CD14-positive monocyte (primary cell): ENCODE data around the gene CPA1. TPM values are rescaled to one million over a fixed set of nuclear protein-coding genes. Genes with fewer than 3 reads are reported as not detected.

Source experiments
- DNase-seq, 3 donors: peaks; one replicate each; pipeline ENCODE4 v3.0.0-alpha.2; 2011 to 2022
- H2AFZ ChIP-seq: 2 replicates; pipeline ENCODE4 v1.6.0; 2012; ENCODE audit warnings: mild to moderate bottlenecking, low read depth, low read length, inconsistent platforms; ENCODE audit not compliant: insufficient read depth, poor library complexity, severe bottlenecking
- H3K27ac ChIP-seq, 2 donors: 1 replicate in 1 of 2; 2 replicates in 1 of 2; pipeline ENCODE4 v1.5.1; 2012 to 2013; ENCODE audit warnings: low read length in 2 of 2, control low read depth in 1 of 2, inconsistent platforms in 1 of 2, low read depth in 1 of 2, mild to moderate bottlenecking in 1 of 2
- H3K27me3 ChIP-seq, 2 donors: one replicate each; pipeline versions ENCODE4 v1.6.0 to v1.6.1; 2011 to 2013; ENCODE audit warnings: low read length in 2 of 2; ENCODE audit not compliant: control insufficient read depth in 2 of 2, insufficient read depth in 2 of 2
- H3K36me3 ChIP-seq, 2 donors: replicated peaks in 1 of 2; 1 replicate in 1 of 2; 2 replicates in 1 of 2; pipeline versions ENCODE4 v1.5.1 to v1.6.1; 2012 to 2013; ENCODE audit warnings: low read length in 2 of 2, control low read depth in 1 of 2, inconsistent platforms in 1 of 2, mild to moderate bottlenecking in 1 of 2; ENCODE audit not compliant: insufficient read depth in 2 of 2, control insufficient read depth in 1 of 2
- H3K4me1 ChIP-seq, 2 donors: 1 replicate in 1 of 2; 2 replicates in 1 of 2; pipeline versions ENCODE4 v1.5.1 to v1.6.1; 2012 to 2013; ENCODE audit warnings: low read length in 2 of 2, control low read depth in 1 of 2, inconsistent platforms in 1 of 2, mild to moderate bottlenecking in 1 of 2, moderate library complexity in 1 of 2; ENCODE audit not compliant: insufficient read depth in 2 of 2, control insufficient read depth in 1 of 2
- H3K4me2 ChIP-seq: replicated peaks from 2 replicates; pipeline ENCODE3; 2012; ENCODE audit warnings: low read length, moderate library complexity, mild to moderate bottlenecking; ENCODE audit not compliant: poor library complexity, severe bottlenecking; ENCODE audit errors: extremely low read depth
- H3K4me3 ChIP-seq, 3 experiments: fragments of 200-600 bp in 1 of 3; sonication (generic) in 1 of 3; replicated peaks in 1 of 3; 1 replicate in 2 of 3; 2 replicates in 1 of 3; pipeline ENCODE4 v1.5.1; 2011 to 2013; ENCODE audit warnings: low read length in 3 of 3, mild to moderate bottlenecking in 3 of 3, control low read depth in 2 of 3, low read depth in 2 of 3, inconsistent platforms in 1 of 3, moderate library complexity in 1 of 3
- H3K79me2 ChIP-seq: 2 replicates; pipeline ENCODE4 v1.6.0; 2012; ENCODE audit warnings: mild to moderate bottlenecking, control low read depth, inconsistent platforms, low read length, moderate library complexity; ENCODE audit not compliant: insufficient read depth
- H3K9ac ChIP-seq: 2 replicates; pipeline ENCODE4 v1.6.0; 2017; ENCODE audit warnings: low read length, mild to moderate bottlenecking; ENCODE audit not compliant: insufficient read depth, poor library complexity, severe bottlenecking
- H3K9me3 ChIP-seq, 2 donors: replicated peaks in 1 of 2; 1 replicate in 1 of 2; 2 replicates in 1 of 2; pipeline versions ENCODE4 v1.5.1 to v1.6.1; 2012 to 2013; ENCODE audit warnings: low read length in 2 of 2, control low read depth in 1 of 2; ENCODE audit not compliant: control insufficient read depth in 1 of 2, insufficient read depth in 1 of 2
- H4K20me1 ChIP-seq: 2 replicates; pipeline ENCODE4 v1.6.0; 2012; ENCODE audit warnings: mild to moderate bottlenecking, low read length, control low read depth, moderate library complexity; ENCODE audit not compliant: insufficient read depth
- H3K27ac Mint-ChIP-seq, 7 donors: one replicate each; pipeline ENCODE4 v1.8.0; 2020; ENCODE audit warnings: mild to moderate bottlenecking in 7 of 7, mixed read lengths in 7 of 7, moderate library complexity in 6 of 7, inconsistent platforms in 2 of 7
- H3K27me3 Mint-ChIP-seq, 3 donors: one replicate each; pipeline ENCODE4 v1.8.0; 2021 to 2022; ENCODE audit warnings: low read depth in 3 of 3, mild to moderate bottlenecking in 3 of 3, mixed read lengths in 3 of 3, moderate library complexity in 3 of 3, inconsistent platforms in 1 of 3
- H3K36me3 Mint-ChIP-seq, 2 donors: one replicate each; pipeline ENCODE4 v1.8.0; 2020; ENCODE audit warnings: mixed read lengths in 2 of 2, inconsistent platforms in 1 of 2, mild to moderate bottlenecking in 1 of 2
- H3K4me1 Mint-ChIP-seq: one replicate; pipeline ENCODE4 v1.8.0; 2020; ENCODE audit warnings: mild to moderate bottlenecking, mixed read lengths
- H3K4me3 Mint-ChIP-seq, 2 donors: one replicate each; pipeline ENCODE4 v1.8.0; 2020; ENCODE audit warnings: mild to moderate bottlenecking in 2 of 2, mixed read lengths in 2 of 2, moderate library complexity in 1 of 2
- H3K9me3 Mint-ChIP-seq, 7 donors: one replicate each; pipeline ENCODE4 v1.8.0; 2020 to 2022; ENCODE audit warnings: mixed read lengths in 7 of 7, mild to moderate bottlenecking in 6 of 7, moderate library complexity in 6 of 7, inconsistent platforms in 2 of 7
- WGBS: methylation state at CpG from one replicate; pipeline ENCODE4 v1.1.5; 2013; ENCODE audit warnings: missing lambda C conversion rate; ENCODE audit not compliant: insufficient coverage; 5-methylcytosine and 5-hydroxymethylcytosine counted together
- intact Hi-C, 2 donors: fragments of 100-400 bp; cut with micrococcal nuclease; formaldehyde crosslinking; loops; one replicate each; pipeline versions ENCODE4 v1.15.0 to v1.15.1; 2023
- polyA plus RNA-seq, 3 donors: library from polyadenylated mRNA; depleted of rRNA in 1 of 3; unstranded in 2 of 3; stranded (reverse) in 1 of 3; fragments of 300-500 nt in 2 of 3; fragments of >200 nt in 1 of 3; fragmentation: Illumina TruSeq in 2 of 3; gene quantifications; 1 replicate in 2 of 3; 2 replicates in 1 of 3; pipeline ENCODE4 v1.2.3, GENCODE V29; 2012 to 2021
- TF ChIP-seq, protein P1 (sequence below): fragments of 200-600 bp; IDR thresholded peaks from one replicate; pipeline ENCODE4 v1.8.0; 2022; ENCODE audit warnings: antibody characterized with exemption, mild to moderate bottlenecking

CPA1 gene
- polyA plus RNA-seq, 3 donors: not detected

GRCh38 chr7:130432886-130433285 is 52.6 kb downstream of the CPA1 start:
- Histone ChIP-seq H3K36me3 (no peaks in the 10 kb centered on the region), H3K9me3 (no peaks in the 10 kb centered on the region), H3K9ac (no peak overlapping the region), H2AFZ (no peak overlapping the region), H3K4me3 (peak overlapping the region in 1 of 3 experiments; percentile 13), H3K27ac (peak overlapping the region in 1 of 2 donors; percentile 10), H3K79me2 (peaks cover 19% of the 10 kb centered on the region), H3K4me2 (peak overlapping the region; percentile 14), H4K20me1 (no peaks in the 10 kb centered on the region), H3K4me1 (peaks cover 35 to 47% of the 10 kb centered on the region in 2 donors), H3K27me3 (no peaks in the 10 kb centered on the region)
- Mint-ChIP-seq H3K36me3 (peaks cover 3 to 4% of the 10 kb centered on the region in 2 donors), H3K4me1 (peaks cover 17% of the 10 kb centered on the region), H3K4me3 (no peak overlapping the region), H3K9me3 (peaks cover 0 to 2% (median 0%) of the 10 kb centered on the region in 7 donors), H3K27ac (no peak overlapping the region), H3K27me3 (peaks cover 0 to 1% (median 0%) of the 10 kb centered on the region in 3 donors)
- intact Hi-C loops: loop anchor here in 1 of 2 donors (10.0 kb wide), 1 partner anchor 232 kb away; the partner anchor contains the start of gene COPG2
- TF ChIP-seq, protein P1, sequence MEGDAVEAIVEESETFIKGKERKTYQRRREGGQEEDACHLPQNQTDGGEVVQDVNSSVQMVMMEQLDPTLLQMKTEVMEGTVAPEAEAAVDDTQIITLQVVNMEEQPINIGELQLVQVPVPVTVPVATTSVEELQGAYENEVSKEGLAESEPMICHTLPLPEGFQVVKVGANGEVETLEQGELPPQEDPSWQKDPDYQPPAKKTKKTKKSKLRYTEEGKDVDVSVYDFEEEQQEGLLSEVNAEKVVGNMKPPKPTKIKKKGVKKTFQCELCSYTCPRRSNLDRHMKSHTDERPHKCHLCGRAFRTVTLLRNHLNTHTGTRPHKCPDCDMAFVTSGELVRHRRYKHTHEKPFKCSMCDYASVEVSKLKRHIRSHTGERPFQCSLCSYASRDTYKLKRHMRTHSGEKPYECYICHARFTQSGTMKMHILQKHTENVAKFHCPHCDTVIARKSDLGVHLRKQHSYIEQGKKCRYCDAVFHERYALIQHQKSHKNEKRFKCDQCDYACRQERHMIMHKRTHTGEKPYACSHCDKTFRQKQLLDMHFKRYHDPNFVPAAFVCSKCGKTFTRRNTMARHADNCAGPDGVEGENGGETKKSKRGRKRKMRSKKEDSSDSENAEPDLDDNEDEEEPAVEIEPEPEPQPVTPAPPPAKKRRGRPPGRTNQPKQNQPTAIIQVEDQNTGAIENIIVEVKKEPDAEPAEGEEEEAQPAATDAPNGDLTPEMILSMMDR: no peak
- WGBS: 67% methylated on average over 2 of the region's 3 CpGs
- DNase-seq: no peak

- Mint-ChIP-seq H3K4me1 (peaks cover 17% of the 10 kb centered on the region), H3K27me3 (peaks cover 0 to 1% (median 0%) of the 10 kb centered on the region in 3 donors), H3K36me3 (peaks cover 3 to 4% of the 10 kb centered on the region in 2 donors), H3K9me3 (peaks cover 0 to 2% (median 0%) of the 10 kb centered on the region in 7 donors), H3K27ac (no peak overlapping the region), H3K4me3 (no peak overlapping the region)
- H3K4me3 ChIP-seq: peak overlapping the region in 1 of 3 experiments; percentile 13
- WGBS: 0% methylated on average over 1 of the region's 1 CpG
- peaks cover 19% of the 10 kb centered on the region for H3K79me2 ChIP-seq
- H3K36me3 ChIP-seq: no peaks in the 10 kb centered on the region
- TF ChIP-seq, protein P1: no peak
- no peak overlapping the region for H3K9ac ChIP-seq
- H3K27ac ChIP-seq: peak overlapping the region in 1 of 2 donors; percentile 10
- H3K4me2 ChIP-seq: peak overlapping the region; percentile 14
- H3K9me3 ChIP-seq: no peaks in the 10 kb centered on the region
- intact Hi-C loops: loop anchor here in 1 of 2 donors (10.0 kb wide), 1 partner anchor 232 kb away; the partner anchor contains the start of gene COPG2
- H3K27me3 ChIP-seq: no peaks in the 10 kb centered on the region
- no peaks in the 10 kb centered on the region for H4K20me1 ChIP-seq
- peaks cover 35 to 47% of the 10 kb centered on the region in 2 donors for H3K4me1 ChIP-seq
- H2AFZ ChIP-seq: peak overlapping the region; percentile 62
- no peak for DNase-seq
Measured at GRCh38 chr7:130433301-130433700, 53.0 kb downstream of the CPA1 start.
